HepG2 (cell line): ENCODE results near the gene POU3F1. TPM values are rescaled to one million over a fixed set of nuclear protein-coding genes. Genes with fewer than 3 reads are reported as not detected.

ENCODE experiments used
- ATAC-seq: fragments of 200-7000 bp; cut with Tn5 transposase; 3 replicates; pipeline ENCODE4 v1.9.1; 2020; ENCODE audit warnings: mild to moderate bottlenecking, moderate library complexity
- BruUV-seq: library from RNA; stranded (reverse); fragments of 400-500 nt; replicated peaks from 2 replicates; lab custom pipeline; 2021; lab: Mats Ljungman, UMichigan
- CTCF ChIA-PET: fragments of 300-600 bp; formaldehyde crosslinking; extraction: SDS; loops from one replicate; lab custom pipeline; 2021; ENCODE audit warnings: low total read pairs, inconsistent platforms, low intra/inter-chr PET ratio; lab: Yijun Ruan, JAX
- POLR2A ChIA-PET: fragments of 350-600 bp; sonication (Branson Sonifier 250); formaldehyde crosslinking; loops from one replicate; lab custom pipeline; 2020; ENCODE audit warnings: antibody characterized with exemption, inconsistent platforms; lab: Yijun Ruan, JAX
- DNase-seq: peaks from one replicate; pipeline ENCODE4 v3.0.0-alpha.2; 2015; ENCODE audit warnings: low spot score
- FAIRE-seq: peaks from 3 replicates; lab custom pipeline; 2011; peaks lifted over from hg19 to GRCh38; lab: Jason Lieb, UNC
- H2AFZ ChIP-seq: one replicate; pipeline ENCODE4 v1.6.1; 2011; ENCODE audit warnings: low read length, inconsistent platforms
- H3K27ac ChIP-seq: fragments of 300-600 bp; 3 replicates; pipeline ENCODE4 v1.8.0; 2011; ENCODE audit warnings: mixed run types, mild to moderate bottlenecking, mixed read lengths, low read length, inconsistent platforms; ENCODE audit not compliant: insufficient read depth; ENCODE audit errors: extremely low read length
- H3K27me3 ChIP-seq, 2 experiments: fragments of 200-600 bp in 1 of 2; 2 replicates in 1 of 2; 3 replicates in 1 of 2; pipeline versions ENCODE4 v1.6.0 to v1.8.0; 2011; ENCODE audit warnings: low read length in 2 of 2, mild to moderate bottlenecking in 2 of 2, moderate library complexity in 2 of 2, inconsistent platforms in 1 of 2; ENCODE audit not compliant: insufficient read depth in 2 of 2, control insufficient read depth in 1 of 2
- H3K36me3 ChIP-seq, 2 experiments: fragments of 200-600 bp in 1 of 2; replicated peaks in 1 of 2; 2 replicates in 1 of 2; 3 replicates in 1 of 2; pipeline versions ENCODE4 v1.5.1 to v1.8.0; 2011; ENCODE audit warnings: low read length in 2 of 2, inconsistent platforms in 1 of 2; ENCODE audit not compliant: insufficient read depth in 2 of 2, control insufficient read depth in 1 of 2
- H3K4me1 ChIP-seq: 2 replicates; pipeline ENCODE4 v1.5.1; 2012; ENCODE audit warnings: low read length, inconsistent platforms; ENCODE audit not compliant: insufficient read depth
- H3K4me2 ChIP-seq: 2 replicates; pipeline ENCODE4 v1.6.0; 2011; ENCODE audit warnings: low read depth, low read length, inconsistent platforms
- H3K4me3 ChIP-seq, 3 experiments: fragments of 200-600 bp in 1 of 3; sonication (generic), shearing (Covaris generic) in 1 of 3; replicated peaks in 1 of 3; 2 replicates each; pipeline ENCODE4 v1.5.1; 2011 to 2016; ENCODE audit warnings: low read length in 3 of 3, inconsistent platforms in 2 of 3, low read depth in 2 of 3, mild to moderate bottlenecking in 2 of 3, control low read depth in 1 of 3, mixed read lengths in 1 of 3; ENCODE audit not compliant: insufficient read depth in 1 of 3
- H3K79me2 ChIP-seq: one replicate; pipeline ENCODE4 v1.6.1; 2011; ENCODE audit warnings: low read length, inconsistent platforms; ENCODE audit not compliant: insufficient read depth
- H3K9ac ChIP-seq: 2 replicates; pipeline ENCODE4 v1.6.0; 2011; ENCODE audit warnings: mild to moderate bottlenecking, low read depth, low read length, inconsistent platforms; ENCODE audit not compliant: insufficient read depth
- H3K9me3 ChIP-seq: 2 replicates; pipeline ENCODE4 v1.5.1; 2012; ENCODE audit warnings: mild to moderate bottlenecking, low read length
- H4K20me1 ChIP-seq: 2 replicates; pipeline ENCODE4 v1.6.0; 2011; ENCODE audit warnings: inconsistent platforms, mild to moderate bottlenecking, low read length, moderate library complexity; ENCODE audit not compliant: insufficient read depth
- FOXA1 ChIP-seq, 2 experiments: fragments of 450-650 bp in 1 of 2; sonication (generic) in 1 of 2; formaldehyde crosslinking in 1 of 2; IDR thresholded peaks; 2 replicates each; pipeline versions ENCODE4 v1.4.0 to v1.6.1; 2016 to 2020; ENCODE audit warnings: missing genetic modification reagents in 1 of 2
- NR2F6 ChIP-seq, 2 experiments: IDR thresholded peaks; 2 replicates each; pipeline ENCODE4 v1.6.1; 2016; ENCODE audit warnings: antibody characterized with exemption in 1 of 2, mild to moderate bottlenecking in 1 of 2
- REPIN1 ChIP-seq: sonication (generic); formaldehyde crosslinking; IDR thresholded peaks from 2 replicates; pipeline ENCODE4 v1.8.0; 2022; ENCODE audit warnings: missing genetic modification reagents, low read depth, mild to moderate bottlenecking, borderline replicate concordance
- ZBTB1 ChIP-seq: sonication (generic); formaldehyde crosslinking; IDR thresholded peaks from 2 replicates; pipeline ENCODE4 v1.4.0; 2020; ENCODE audit warnings: missing genetic modification reagents, borderline replicate concordance
- ZNF263 ChIP-seq: sonication (generic); formaldehyde crosslinking; IDR thresholded peaks from 2 replicates; pipeline ENCODE4 v1.4.0; 2020; ENCODE audit warnings: missing genetic modification reagents
- ZNF572 ChIP-seq: sonication (generic); formaldehyde crosslinking; IDR thresholded peaks from 2 replicates; pipeline ENCODE4 v1.5.1; 2020; ENCODE audit warnings: mild to moderate bottlenecking, missing genetic modification reagents
- ZNF607 ChIP-seq: sonication (generic); formaldehyde crosslinking; IDR thresholded peaks from 2 replicates; pipeline ENCODE4 v1.5.1; 2020; ENCODE audit warnings: missing genetic modification reagents, mild to moderate bottlenecking, borderline replicate concordance
- WGBS: methylation state at CpG from one replicate; pipeline ENCODE4 v1.1.6; 2017; ENCODE audit warnings: low lambda C conversion rate; 5-methylcytosine and 5-hydroxymethylcytosine counted together
- in situ Hi-C: cut with HindIII; loops from 2 replicates; pipeline ENCODE4 v1.10.0; 2017; ENCODE audit warnings: low pct_unique_long_range_greater_than_20kb; ENCODE audit not compliant: extremely low pct_ligation_motif_present
- intact Hi-C: fragments of 100-400 bp; cut with micrococcal nuclease; formaldehyde crosslinking; loops from one replicate; pipeline ENCODE4 v1.10.0; 2022; ENCODE audit not compliant: unreplicated experiment
- polyA plus RNA-seq, 8 experiments: library from polyadenylated mRNA; depleted of rRNA in 3 of 8; stranded (reverse) in 7 of 8; unstranded in 1 of 8; fragments of >200 nt; fragmentation: Illumina TruSeq in 4 of 8; extraction: Trizol in 4 of 8; gene quantifications; 2 replicates each; pipeline versions ENCODE4 v1.2.1 to v1.2.3, GENCODE V29; 2011 to 2016; ENCODE audit warnings: low read depth in 4 of 8, missing spikeins in 1 of 8, mixed read lengths in 1 of 8; ENCODE audit not compliant: insufficient read depth in 1 of 8
- total RNA-seq, 5 experiments: library from RNA; depleted of rRNA; stranded (reverse); fragments of >200 nt; fragmentation: Illumina TruSeq; extraction: Trizol; gene quantifications; 2 replicates each; pipeline ENCODE4 v1.2.3, GENCODE V29; 2016; ENCODE audit warnings: low read depth in 1 of 5
- TF ChIP-seq, protein P1 (sequence below): sonication (generic); formaldehyde crosslinking; IDR thresholded peaks from 2 replicates; pipeline ENCODE4 v1.9.0; 2022; ENCODE audit warnings: missing genetic modification reagents, mild to moderate bottlenecking, borderline replicate concordance
- TF ChIP-seq, protein P2 (sequence below): sonication (generic); formaldehyde crosslinking; conservative IDR thresholded peaks from 2 replicates; pipeline ENCODE4 v1.4.0; 2020; ENCODE audit warnings: mild to moderate bottlenecking, missing genetic modification reagents, moderate library complexity

POU3F1 gene
- total and polyA plus RNA-seq, 2 of the 13 experiments (the other 11 are each of a cell fraction or from before 2014, with no cell fraction given) = not detected

DNA sequence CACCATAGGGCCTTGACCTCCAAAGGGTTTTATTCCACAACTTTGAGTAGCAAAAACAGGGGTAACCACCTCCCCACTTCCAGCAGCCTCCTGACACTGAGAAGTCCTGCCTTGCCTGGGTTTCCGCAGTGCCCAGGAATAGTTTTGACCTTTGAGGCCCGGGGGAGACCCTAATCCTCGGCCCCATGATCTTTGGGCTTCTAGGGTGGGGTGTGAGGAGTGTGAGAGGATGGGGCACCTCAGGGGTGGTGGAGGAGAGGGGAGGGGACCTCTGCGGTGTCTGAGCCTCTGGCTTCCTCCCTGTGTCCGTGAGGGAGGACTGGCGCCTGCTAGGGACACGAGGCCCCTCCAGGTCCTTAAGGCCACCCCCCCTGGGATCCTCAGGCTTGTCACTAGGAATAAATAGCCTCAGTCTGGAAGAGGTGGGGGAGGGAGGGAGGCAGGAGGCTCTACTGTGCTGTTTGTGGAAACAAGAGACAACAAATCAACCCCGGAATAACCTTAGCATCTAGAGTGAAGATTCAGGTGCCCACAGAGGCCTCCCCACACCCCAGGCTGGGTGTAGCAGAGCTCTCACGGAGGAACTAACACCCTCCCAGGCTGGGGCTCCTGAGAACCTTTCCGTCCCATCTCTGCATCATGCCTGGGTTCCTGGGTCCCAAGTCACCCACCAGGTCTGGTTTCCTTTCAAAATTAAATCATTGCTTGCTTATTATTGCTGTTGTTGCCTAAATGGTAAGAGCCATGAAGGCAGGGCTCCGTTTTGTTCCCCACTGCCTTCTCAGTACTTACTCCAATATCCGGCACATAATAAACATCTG lies 40.4 kb downstream of the POU3F1 start:
- Histone ChIP-seq H3K4me3 (peak overlapping the region; percentile 54 to 87 (median 72)), H3K4me2 (peak overlapping the region; percentile 100), H3K27ac (peak overlapping the region; percentile 23), H3K27me3 (no peaks in the 10 kb centered on the region; a peak in 1 of 5 replicates), H3K4me1 (peaks cover 52% of the 10 kb centered on the region), H4K20me1 (no peaks in the 10 kb centered on the region), H3K79me2 (peaks cover 20% of the 10 kb centered on the region), H3K9me3 (no peaks in the 10 kb centered on the region), H3K36me3 (no peaks in the 10 kb centered on the region), H3K9ac (peak overlapping the region; percentile 55; the same call in 1 of the 2 replicates), H2AFZ (no peak overlapping the region)
- ChIA-PET CTCF (no interaction called here), POLR2A (no interaction called here)
- 35% methylated on average over 9 of the region's 12 CpGs for WGBS
- intact Hi-C loops = no loop called here
- DNase-seq (no peak), ATAC-seq (peak; percentile 31)
- in situ Hi-C loops = no loop called here
- 0 out of 2 replicates have a peak, but pooled peaks have one; percentile 36 for TF ChIP-seq ZNF572 (CRISPR knock-in tag)
- TF ChIP-seq ZBTB1 (CRISPR knock-in tag) = no peak
- TF ChIP-seq REPIN1 = no peak
- TF ChIP-seq NR2F6 (IDR thresholded peaks at IDR 0.05) = 0 out of 2 replicates have a peak, but pooled peaks have one; percentile 39
- TF ChIP-seq NR2F6 (CRISPR knock-in tag; IDR thresholded peaks at IDR 0.05) = no peak
- TF ChIP-seq FOXA1 (IDR thresholded peaks at IDR 0.05) = no peak
- TF ChIP-seq FOXA1 (CRISPR knock-in tag; IDR thresholded peaks at IDR 0.05) = no peak
- TF ChIP-seq ZNF263 (CRISPR knock-in tag) = peak; percentile 65; the same call in 1 of the 2 replicates
- TF ChIP-seq, protein P1, sequence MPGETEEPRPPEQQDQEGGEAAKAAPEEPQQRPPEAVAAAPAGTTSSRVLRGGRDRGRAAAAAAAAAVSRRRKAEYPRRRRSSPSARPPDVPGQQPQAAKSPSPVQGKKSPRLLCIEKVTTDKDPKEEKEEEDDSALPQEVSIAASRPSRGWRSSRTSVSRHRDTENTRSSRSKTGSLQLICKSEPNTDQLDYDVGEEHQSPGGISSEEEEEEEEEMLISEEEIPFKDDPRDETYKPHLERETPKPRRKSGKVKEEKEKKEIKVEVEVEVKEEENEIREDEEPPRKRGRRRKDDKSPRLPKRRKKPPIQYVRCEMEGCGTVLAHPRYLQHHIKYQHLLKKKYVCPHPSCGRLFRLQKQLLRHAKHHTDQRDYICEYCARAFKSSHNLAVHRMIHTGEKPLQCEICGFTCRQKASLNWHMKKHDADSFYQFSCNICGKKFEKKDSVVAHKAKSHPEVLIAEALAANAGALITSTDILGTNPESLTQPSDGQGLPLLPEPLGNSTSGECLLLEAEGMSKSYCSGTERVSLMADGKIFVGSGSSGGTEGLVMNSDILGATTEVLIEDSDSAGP (CRISPR knock-in tag) = peak; percentile 3; the same call in 1 of the 2 replicates
- TF ChIP-seq, protein P2, sequence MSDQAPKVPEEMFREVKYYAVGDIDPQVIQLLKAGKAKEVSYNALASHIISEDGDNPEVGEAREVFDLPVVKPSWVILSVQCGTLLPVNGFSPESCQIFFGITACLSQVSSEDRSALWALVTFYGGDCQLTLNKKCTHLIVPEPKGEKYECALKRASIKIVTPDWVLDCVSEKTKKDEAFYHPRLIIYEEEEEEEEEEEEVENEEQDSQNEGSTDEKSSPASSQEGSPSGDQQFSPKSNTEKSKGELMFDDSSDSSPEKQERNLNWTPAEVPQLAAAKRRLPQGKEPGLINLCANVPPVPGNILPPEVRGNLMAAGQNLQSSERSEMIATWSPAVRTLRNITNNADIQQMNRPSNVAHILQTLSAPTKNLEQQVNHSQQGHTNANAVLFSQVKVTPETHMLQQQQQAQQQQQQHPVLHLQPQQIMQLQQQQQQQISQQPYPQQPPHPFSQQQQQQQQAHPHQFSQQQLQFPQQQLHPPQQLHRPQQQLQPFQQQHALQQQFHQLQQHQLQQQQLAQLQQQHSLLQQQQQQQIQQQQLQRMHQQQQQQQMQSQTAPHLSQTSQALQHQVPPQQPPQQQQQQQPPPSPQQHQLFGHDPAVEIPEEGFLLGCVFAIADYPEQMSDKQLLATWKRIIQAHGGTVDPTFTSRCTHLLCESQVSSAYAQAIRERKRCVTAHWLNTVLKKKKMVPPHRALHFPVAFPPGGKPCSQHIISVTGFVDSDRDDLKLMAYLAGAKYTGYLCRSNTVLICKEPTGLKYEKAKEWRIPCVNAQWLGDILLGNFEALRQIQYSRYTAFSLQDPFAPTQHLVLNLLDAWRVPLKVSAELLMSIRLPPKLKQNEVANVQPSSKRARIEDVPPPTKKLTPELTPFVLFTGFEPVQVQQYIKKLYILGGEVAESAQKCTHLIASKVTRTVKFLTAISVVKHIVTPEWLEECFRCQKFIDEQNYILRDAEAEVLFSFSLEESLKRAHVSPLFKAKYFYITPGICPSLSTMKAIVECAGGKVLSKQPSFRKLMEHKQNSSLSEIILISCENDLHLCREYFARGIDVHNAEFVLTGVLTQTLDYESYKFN (CRISPR knock-in tag) = peak; percentile 51
- TF ChIP-seq ZNF607 (CRISPR knock-in tag) = 0 out of 2 replicates have a peak, but pooled peaks have one; percentile 7
- TF ChIP-seq, all 625 proteins: peak for 6
- no peak for FAIRE-seq
- BruUV-seq = no TSS peak
